Activated T-helper 17 cell treated with anti-CD3 and anti-CD28 coated beads, Interleukin-2, amount 50 U/mL, for 72 hours (primary cell): ENCODE measurements around the gene ERC1. TPM values are rescaled to one million over a fixed set of nuclear protein-coding genes. Genes with fewer than 3 reads are reported as not detected.
"Not testable (repeated sequence)": the region's sequence is repeated elsewhere in the genome, so short reads cannot be mapped to it uniquely, and the experiment has no call there.

ENCODE experiments used
- ATAC-seq: fragments of 150-1000 bp; cut with Tn5 transposase; replicated peaks from 2 replicates; pipeline ENCODE4 v1.10.0; 2021; ENCODE audit warnings: mild to moderate bottlenecking, moderate library complexity
- H3K27ac Mint-ChIP-seq: one replicate; pipeline ENCODE4 v1.8.0; 2022; ENCODE audit warnings: mixed read lengths
- H3K27me3 Mint-ChIP-seq: one replicate; pipeline ENCODE4 v1.8.0; 2022; ENCODE audit warnings: mixed read lengths
- H3K36me3 Mint-ChIP-seq: one replicate; pipeline ENCODE4 v1.8.0; 2022; ENCODE audit warnings: low read depth, mild to moderate bottlenecking, mixed read lengths
- H3K4me1 Mint-ChIP-seq: one replicate; pipeline ENCODE4 v1.8.0; 2022; ENCODE audit warnings: mixed read lengths
- H3K4me3 Mint-ChIP-seq: one replicate; pipeline ENCODE4 v1.8.0; 2022; ENCODE audit warnings: mild to moderate bottlenecking, mixed read lengths
- H3K9me3 Mint-ChIP-seq: one replicate; pipeline ENCODE4 v1.8.0; 2022; ENCODE audit warnings: mixed read lengths
- total RNA-seq, 2 donors: library from RNA; stranded (reverse); gene quantifications; one replicate each; pipeline ENCODE4 v1.2.3, GENCODE V29; 2022

Gene ERC1
- total RNA-seq, 2 donors from 2014 or later = 25.8 to 31.9 TPM

DNA sequence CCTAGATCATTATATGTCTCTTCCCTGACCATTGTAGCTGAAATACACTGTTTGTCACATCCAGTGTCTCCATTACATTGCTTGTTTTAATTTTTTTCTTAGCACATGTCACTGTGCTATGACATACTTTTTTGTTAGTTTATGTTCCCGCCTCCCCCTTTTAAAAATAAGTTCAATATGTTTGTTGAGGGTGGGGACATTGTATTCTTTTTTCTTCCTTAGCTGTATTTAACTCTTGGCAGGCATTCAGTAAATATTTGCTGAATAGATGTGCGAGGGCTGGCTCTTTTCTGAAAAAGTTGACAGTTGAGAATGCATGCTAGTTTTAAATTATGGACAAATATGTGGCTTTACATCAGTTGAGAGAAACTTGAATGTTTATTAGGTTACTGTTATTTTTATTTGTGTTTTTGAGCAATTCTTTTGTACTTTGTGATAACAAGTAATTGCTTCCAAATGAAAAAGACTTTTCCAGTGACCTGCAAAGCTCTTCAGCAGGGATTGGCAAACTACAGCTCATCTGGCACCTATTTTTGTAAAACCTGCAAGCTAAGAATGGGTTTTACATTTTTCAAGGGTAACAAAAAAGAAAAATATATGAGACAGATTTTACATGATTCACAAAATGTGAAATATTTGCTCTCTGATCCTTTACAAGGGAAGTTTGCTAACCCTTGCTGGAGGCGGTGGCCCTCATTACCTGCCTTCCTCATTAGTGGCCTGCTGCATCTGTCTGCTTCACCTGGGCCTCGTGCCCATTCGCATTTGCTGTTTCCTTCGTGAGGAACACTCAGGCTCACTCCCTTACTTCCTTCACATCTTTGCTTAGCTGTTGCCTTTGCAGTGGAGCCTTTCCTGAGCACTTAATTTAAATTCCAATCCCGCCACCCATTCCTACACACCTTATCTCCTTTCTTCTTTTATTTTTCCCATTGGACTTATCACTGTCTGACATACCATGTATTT, 229.4 kb downstream of the ERC1 start:
- Mint-ChIP-seq H3K27me3 (no peaks in the 10 kb centered on the region), H3K9me3 (no peaks in the 10 kb centered on the region), H3K4me1 (no peaks in the 10 kb centered on the region), H3K27ac (no peak overlapping the region), H3K4me3 (no peak overlapping the region), H3K36me3 (no peaks in the 10 kb centered on the region)
- no peak for ATAC-seq

DNA sequence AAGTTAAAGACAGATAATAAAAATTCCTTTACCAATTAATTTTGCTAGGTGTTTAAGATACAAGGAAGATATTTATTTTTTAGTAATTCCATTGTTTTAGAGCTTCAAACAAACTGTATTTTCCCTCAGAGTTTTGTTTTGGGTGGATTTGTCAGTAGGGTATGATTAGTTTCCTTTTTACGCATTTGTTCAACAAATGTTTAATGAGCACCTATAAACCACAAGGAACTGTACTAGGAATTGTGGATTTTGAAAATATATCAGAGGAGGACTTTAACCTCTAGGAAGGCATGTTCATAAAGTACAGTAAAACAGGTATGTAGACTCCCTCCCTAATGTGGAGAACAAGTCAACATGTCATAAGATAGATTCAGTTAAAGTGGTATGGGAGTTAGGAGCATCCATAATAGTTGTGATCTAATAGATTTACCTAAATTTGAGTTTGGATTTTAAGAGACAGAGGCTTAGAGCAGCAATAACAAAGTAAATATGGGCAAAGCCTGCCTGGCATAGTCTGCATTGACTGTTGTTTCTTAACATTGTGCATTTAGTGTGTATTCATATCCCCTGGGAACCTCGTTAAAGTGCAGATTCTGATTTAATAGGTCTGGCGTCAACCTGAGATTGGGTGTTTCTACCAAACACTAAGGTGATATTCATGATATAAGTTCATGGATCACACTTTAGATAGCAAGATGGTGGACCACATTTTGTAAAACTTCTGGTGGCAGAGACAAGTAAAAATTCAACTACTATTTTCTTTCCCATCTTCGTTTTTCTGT, 232.0 kb downstream of the ERC1 start:
- H3K4me1 Mint-ChIP-seq = peaks cover 16% of the 10 kb centered on the region
- no peaks in the 10 kb centered on the region for H3K9me3 Mint-ChIP-seq
- no peak for ATAC-seq
- H3K36me3 Mint-ChIP-seq = no peaks in the 10 kb centered on the region
- H3K27ac Mint-ChIP-seq = no peak overlapping the region
- H3K4me3 Mint-ChIP-seq = no peak overlapping the region
- H3K27me3 Mint-ChIP-seq = no peaks in the 10 kb centered on the region

DNA sequence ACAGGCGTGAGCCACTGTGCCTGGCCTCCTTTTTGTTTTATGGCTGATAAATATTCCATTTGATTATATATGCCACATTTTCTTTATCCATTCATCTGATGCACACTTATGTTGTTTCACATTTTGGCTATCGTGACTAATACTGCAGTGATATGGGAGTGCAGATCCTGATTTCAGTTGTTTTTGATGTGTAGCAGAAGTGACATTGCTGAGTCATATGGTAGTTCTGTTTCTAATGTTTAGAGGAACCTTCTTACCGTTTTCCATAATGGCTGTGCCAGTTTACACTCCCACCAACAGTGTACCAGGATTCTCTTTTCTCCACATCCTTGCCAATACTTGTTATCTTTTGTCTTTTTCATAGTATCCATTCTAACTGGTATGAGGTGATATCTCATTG, 235.9 kb downstream of the ERC1 start:
- H3K27ac Mint-ChIP-seq = no peak overlapping the region
- ATAC-seq = peak; percentile 88
- peaks cover 19% of the 10 kb centered on the region for H3K4me1 Mint-ChIP-seq
- H3K4me3 Mint-ChIP-seq = peak overlapping the region; percentile 30
- no peaks in the 10 kb centered on the region for H3K27me3 Mint-ChIP-seq
- peaks cover 11% of the 10 kb centered on the region for H3K36me3 Mint-ChIP-seq
- H3K9me3 Mint-ChIP-seq = no peaks in the 10 kb centered on the region

DNA sequence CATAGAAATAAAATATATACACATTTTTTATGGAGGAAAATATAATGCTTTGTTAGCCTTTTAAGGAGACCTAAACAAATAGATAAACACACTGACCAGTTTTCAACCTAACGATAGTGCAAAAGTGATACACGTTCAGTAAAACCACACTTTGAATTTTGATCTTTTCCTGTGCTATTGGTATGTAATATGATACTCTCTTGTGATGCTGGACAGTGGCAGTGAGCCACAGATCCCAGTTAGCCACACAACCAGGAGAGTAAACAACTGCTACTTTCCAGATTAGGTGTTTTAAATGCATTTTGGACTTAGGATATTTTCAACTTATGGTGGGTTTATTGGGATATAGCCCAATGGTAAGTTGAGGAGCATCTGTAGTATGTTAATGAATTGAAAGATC, 243.1 kb downstream of the ERC1 start:
- Mint-ChIP-seq H3K27ac (no peak overlapping the region), H3K9me3 (no peaks in the 10 kb centered on the region), H3K36me3 (peaks cover 35% of the 10 kb centered on the region), H3K4me1 (peaks cover 3% of the 10 kb centered on the region), H3K4me3 (no peak overlapping the region), H3K27me3 (no peaks in the 10 kb centered on the region)
- no peak for ATAC-seq

DNA sequence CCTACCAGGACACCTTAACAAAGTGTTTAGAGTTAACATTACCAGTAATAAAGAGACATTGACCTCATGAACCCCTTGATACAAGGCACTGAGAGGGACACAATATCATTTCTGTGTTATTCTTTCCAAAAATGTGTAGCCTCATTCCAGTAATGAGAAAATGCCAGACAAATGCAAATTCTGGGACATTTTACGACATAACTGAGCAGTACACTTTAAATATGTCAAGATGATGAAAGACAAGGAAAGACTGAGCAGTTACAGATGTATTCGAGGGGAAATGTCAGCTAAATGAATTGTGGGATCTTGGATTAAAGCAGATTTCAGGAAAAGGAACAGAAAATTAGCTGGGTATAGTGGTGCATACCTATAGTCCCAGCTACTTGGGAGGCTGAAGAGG, 255.6 kb downstream of the ERC1 start:
- Mint-ChIP-seq H3K36me3 (peaks cover 6% of the 10 kb centered on the region), H3K27me3 (no peaks in the 10 kb centered on the region), H3K4me3 (no peak overlapping the region), H3K4me1 (no peaks in the 10 kb centered on the region), H3K27ac (no peak overlapping the region), H3K9me3 (no peaks in the 10 kb centered on the region)
- no peak for ATAC-seq

DNA sequence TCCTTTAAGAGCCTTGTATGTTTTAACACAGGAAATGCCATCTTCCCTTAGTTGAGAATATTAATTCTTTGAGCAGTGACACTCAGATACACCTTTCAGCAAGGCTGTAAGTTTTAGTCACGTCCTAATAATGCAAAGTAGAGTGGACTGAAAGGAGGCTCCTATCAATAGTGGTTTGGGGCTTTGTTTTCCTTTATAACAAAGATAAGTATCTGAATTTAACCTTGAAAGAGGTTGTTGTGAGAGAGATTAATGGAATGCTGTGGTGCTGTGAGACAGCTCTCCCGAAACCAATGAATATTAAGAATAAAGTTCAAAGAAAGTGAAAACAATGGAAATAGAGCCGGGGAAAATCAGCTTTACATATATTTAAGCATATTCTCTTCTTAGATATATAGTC, 259.6 kb downstream of the ERC1 start:
- no peaks in the 10 kb centered on the region for H3K9me3 Mint-ChIP-seq
- no peak overlapping the region for H3K27ac Mint-ChIP-seq
- H3K36me3 Mint-ChIP-seq = peaks cover 6% of the 10 kb centered on the region
- H3K4me1 Mint-ChIP-seq = no peaks in the 10 kb centered on the region
- H3K4me3 Mint-ChIP-seq = no peak overlapping the region
- H3K27me3 Mint-ChIP-seq = no peaks in the 10 kb centered on the region
- ATAC-seq = no peak

DNA sequence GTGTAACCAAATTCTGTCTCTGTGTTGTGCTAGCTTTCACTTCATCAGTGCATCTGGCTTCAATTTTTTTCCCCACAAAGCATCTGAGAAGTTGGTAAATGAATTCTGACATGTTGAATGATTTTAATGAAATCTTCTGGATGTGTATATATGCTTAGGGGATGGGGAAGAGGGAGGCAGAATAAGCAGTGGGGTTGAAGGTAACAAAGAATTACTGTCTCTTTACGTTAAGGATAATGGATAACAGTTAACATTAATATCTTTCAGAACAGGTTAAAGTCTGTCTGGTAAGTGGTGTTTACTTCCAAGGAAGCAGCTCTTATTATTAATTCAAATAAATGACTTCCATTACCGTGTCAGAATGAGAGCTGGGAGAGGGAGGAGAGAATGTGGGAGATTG, 261.7 kb downstream of the ERC1 start:
- H3K36me3 Mint-ChIP-seq = no peaks in the 10 kb centered on the region
- H3K4me3 Mint-ChIP-seq = no peak overlapping the region
- H3K27me3 Mint-ChIP-seq = no peaks in the 10 kb centered on the region
- no peaks in the 10 kb centered on the region for H3K9me3 Mint-ChIP-seq
- no peak overlapping the region for H3K27ac Mint-ChIP-seq
- ATAC-seq = no peak
- no peaks in the 10 kb centered on the region for H3K4me1 Mint-ChIP-seq

DNA sequence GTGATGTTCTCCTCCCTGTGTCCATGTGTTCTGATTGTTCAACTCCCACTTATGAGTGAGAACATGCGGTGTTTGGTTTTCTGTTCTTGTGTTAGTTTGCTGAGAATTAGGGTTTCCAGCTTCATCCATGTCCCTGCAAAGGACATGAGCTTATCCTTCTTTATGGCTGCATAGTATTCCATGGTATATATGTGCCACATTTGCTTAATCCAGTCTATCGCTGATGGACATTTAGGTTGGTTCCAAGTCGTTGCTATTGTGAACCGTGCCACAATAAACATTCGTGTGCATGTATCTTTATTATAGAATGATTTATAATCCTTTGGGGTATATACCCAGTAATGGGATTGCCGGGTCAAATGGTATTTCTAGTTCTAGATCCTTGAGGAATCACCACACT, 264.1 kb downstream of the ERC1 start:
- H3K4me1 Mint-ChIP-seq, H3K9me3 Mint-ChIP-seq, H3K27me3 Mint-ChIP-seq, ATAC-seq, H3K4me3 Mint-ChIP-seq, H3K36me3 Mint-ChIP-seq, H3K27ac Mint-ChIP-seq: not testable (repeated sequence)

DNA sequence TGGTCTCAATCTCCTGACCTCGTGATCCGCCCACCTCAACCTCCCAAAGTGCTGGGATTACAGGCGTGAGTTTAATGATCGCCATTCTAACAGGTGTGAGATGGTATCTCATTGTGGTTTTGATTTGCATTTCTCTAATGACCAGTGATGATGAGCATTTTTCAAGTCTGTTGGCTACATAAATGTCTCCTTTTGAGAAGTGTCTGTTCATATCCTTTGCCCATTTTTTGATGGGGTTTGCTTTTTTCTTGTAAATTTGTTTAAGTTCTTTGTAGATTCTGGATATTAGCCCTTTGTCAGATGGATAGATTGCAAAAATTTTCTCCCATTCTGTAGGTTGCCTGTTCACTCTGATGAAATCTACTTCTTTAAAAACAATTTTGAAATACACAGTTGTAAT, 264.8 kb downstream of the ERC1 start:
- not testable (repeated sequence) for H3K9me3 Mint-ChIP-seq, ATAC-seq, H3K27me3 Mint-ChIP-seq, H3K4me3 Mint-ChIP-seq, H3K4me1 Mint-ChIP-seq, H3K27ac Mint-ChIP-seq
- H3K36me3 Mint-ChIP-seq = peaks cover 12% of the 10 kb centered on the region

DNA sequence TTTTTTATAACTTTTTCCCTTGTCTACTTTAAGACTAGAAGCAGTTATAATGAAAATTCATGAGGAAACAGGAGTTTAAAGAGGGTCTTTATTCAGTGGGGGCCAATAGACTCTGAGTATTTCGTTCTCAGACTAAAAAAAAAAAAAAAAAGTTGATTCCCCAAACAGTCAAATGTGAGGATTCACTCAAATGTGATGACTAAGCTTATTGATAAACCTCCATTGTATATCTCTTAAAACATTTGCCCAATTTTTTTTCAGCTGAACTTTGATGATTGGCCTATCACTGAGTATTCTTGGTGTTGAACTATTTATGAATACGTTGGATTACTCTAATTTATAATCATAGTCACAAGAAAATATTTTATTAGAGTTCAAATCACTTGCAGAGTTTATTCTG, 265.3 kb downstream of the ERC1 start:
- H3K4me3 Mint-ChIP-seq = no peak overlapping the region
- no peaks in the 10 kb centered on the region for H3K4me1 Mint-ChIP-seq
- H3K27ac Mint-ChIP-seq = no peak overlapping the region
- no peaks in the 10 kb centered on the region for H3K27me3 Mint-ChIP-seq
- H3K36me3 Mint-ChIP-seq = peaks cover 16% of the 10 kb centered on the region
- H3K9me3 Mint-ChIP-seq = no peaks in the 10 kb centered on the region
- ATAC-seq = no peak

DNA sequence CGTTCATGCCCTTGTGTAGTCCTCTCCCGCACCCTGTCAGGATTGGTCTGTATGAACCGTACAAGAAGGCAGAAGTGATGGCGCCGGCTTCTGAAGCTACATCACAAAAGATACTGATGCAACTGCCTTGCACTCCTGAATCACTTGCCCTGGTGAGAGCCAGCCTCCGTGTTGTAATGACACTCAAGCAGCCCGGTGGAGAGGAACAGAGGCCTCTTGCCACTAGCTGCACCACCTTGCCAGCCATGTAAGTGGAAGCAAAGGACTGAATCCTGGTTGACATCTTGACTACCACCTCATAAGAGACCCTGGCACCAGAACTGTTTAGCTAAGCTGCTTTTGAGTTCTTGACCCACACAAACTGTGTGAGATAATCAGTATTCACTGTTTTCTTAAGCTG, 266.0 kb downstream of the ERC1 start:
- no peak overlapping the region for H3K27ac Mint-ChIP-seq
- ATAC-seq = no peak
- H3K36me3 Mint-ChIP-seq = peaks cover 23% of the 10 kb centered on the region
- no peaks in the 10 kb centered on the region for H3K4me1 Mint-ChIP-seq
- no peak overlapping the region for H3K4me3 Mint-ChIP-seq
- H3K27me3 Mint-ChIP-seq = no peaks in the 10 kb centered on the region
- H3K9me3 Mint-ChIP-seq = no peaks in the 10 kb centered on the region

DNA sequence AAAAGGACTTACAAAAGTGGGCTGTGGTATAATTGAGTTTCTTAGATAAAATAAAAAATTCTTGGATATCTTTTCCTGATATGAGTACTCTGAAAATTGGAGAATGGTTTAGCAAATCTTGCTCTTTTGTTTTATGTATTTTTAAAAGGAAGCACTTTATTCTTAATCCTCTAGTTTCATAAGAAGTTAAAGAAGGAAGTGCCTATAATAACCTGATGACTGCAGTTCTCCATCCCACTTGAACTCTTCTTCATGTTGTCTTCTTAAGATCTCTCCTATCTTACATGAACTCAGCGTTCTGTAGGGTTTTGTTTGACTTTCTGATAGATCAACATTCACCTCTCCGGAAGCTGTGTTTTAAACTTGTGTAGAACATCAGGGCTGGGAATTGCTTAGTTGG, 271.0 kb downstream of the ERC1 start:
- ATAC-seq = no peak
- Mint-ChIP-seq H3K4me1 (no peaks in the 10 kb centered on the region), H3K4me3 (no peak overlapping the region), H3K36me3 (peaks cover 63% of the 10 kb centered on the region), H3K27ac (no peak overlapping the region), H3K27me3 (no peaks in the 10 kb centered on the region), H3K9me3 (no peaks in the 10 kb centered on the region)

DNA sequence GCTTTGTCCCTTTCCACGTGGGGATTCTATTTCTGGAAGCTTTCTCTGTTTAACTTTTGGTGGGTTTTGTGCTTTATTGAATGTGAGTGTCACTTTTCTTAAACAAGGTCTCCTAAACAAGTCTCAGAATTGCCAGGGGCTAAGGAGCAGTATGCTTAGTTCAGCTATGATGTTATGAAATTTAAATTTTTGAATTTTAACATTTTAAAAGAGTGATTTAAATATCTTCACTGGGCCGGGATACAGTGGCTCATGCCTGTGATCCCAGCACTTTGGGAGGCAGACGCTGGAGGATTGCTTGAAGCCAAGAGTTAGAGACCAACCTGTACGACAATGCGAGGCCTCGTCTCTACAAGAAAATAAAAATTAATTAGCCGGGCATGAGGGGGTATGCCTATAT, 276.2 kb downstream of the ERC1 start:
- ATAC-seq = no peak
- no peaks in the 10 kb centered on the region for H3K27me3 Mint-ChIP-seq
- H3K4me1 Mint-ChIP-seq = no peaks in the 10 kb centered on the region
- no peaks in the 10 kb centered on the region for H3K9me3 Mint-ChIP-seq
- H3K27ac Mint-ChIP-seq = no peak overlapping the region
- H3K4me3 Mint-ChIP-seq = no peak overlapping the region
- H3K36me3 Mint-ChIP-seq = peaks cover 37% of the 10 kb centered on the region

DNA sequence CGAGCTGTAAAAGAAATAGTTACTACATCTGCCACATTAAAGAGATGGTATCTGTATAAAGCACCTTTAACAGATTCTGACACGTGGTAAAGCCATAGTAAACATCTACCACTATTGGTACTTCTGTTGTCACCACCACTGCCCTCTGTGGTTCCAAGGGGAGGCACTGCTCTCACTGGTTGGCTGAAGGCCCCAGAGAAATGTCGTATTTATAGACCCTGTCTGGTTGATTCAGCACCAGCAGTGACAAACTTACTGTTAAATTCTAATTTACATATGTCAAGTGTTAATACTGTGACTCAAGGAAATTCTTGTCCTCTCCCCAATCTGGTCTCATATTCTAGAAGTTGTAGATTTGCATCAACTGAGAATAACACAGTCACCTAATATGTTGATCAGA, 281.1 kb downstream of the ERC1 start:
- peak; percentile 18 for ATAC-seq
- H3K27me3 Mint-ChIP-seq = no peaks in the 10 kb centered on the region
- H3K36me3 Mint-ChIP-seq = no peaks in the 10 kb centered on the region
- no peaks in the 10 kb centered on the region for H3K9me3 Mint-ChIP-seq
- no peak overlapping the region for H3K27ac Mint-ChIP-seq
- H3K4me3 Mint-ChIP-seq = no peak overlapping the region
- peaks cover 5% of the 10 kb centered on the region for H3K4me1 Mint-ChIP-seq

DNA sequence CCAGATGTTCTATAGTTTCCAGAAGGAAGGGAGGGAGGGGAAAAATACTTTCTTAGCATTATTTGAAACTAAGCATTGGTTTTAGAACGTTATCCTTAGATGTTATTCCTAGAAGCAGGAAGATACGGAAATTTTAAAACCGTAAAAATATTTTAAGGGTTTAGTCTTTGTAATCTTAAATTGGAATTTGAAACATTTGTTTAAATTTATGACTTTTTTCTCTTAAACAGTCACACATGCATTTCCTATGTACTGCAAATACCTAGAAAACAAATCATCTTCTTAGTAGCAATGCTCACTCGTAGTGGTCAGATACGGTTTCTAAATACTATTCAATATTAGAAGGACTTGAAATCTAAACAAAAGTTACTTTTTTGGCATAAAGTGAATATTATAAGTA, 282.0 kb downstream of the ERC1 start:
- Mint-ChIP-seq H3K27me3 (no peaks in the 10 kb centered on the region), H3K36me3 (no peaks in the 10 kb centered on the region), H3K27ac (no peak overlapping the region), H3K4me3 (no peak overlapping the region), H3K4me1 (peaks cover 5% of the 10 kb centered on the region), H3K9me3 (no peaks in the 10 kb centered on the region)
- no peak for ATAC-seq
